HG02852 (cell line): ENCODE measurements around the gene ADARB2.

ENCODE experiments used
- ATAC-seq: cut with Tn5 transposase; IDR thresholded peaks from one replicate; pipeline ENCODE4 v1.9.1; 2021; ENCODE audit warnings: mild to moderate bottlenecking, moderate library complexity; ENCODE audit not compliant: unreplicated experiment

Gene ADARB2

GRCh38 chr10:1378473-1378872, 358.9 kb downstream of the ADARB2 start:
- no peak for ATAC-seq

DNA sequence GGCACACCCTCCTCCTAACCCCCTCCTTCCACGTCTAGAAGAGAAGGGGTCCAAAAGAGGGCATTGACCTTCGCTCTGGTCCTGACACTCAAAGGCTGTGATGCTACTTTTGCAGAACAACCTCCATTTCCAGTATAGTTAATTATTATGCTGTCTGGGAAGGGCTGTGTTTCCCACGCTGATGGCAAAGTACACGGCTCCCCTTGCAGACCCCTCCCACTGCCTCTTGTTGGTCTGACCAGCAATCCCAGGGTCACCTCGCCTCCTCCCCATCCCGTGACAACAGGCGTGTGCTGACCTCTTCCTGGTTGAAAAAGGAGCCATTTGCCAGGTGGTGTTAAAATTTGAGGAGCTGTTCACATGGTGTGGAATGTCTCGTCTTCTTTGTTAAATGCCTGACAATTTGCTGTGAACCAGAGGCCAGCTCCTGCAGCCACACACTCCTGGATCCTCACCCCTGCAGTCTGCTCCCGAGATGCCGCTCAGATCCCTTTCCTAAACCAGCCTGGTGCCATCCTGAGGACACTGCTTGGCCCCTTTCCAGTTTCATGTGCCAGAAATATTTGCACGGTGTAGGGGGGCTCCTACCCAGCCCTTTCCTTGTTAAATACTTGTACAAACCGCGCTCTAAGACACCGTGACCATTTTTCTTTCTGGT, 359.5 kb downstream of the ADARB2 start:
- no peak for ATAC-seq

DNA sequence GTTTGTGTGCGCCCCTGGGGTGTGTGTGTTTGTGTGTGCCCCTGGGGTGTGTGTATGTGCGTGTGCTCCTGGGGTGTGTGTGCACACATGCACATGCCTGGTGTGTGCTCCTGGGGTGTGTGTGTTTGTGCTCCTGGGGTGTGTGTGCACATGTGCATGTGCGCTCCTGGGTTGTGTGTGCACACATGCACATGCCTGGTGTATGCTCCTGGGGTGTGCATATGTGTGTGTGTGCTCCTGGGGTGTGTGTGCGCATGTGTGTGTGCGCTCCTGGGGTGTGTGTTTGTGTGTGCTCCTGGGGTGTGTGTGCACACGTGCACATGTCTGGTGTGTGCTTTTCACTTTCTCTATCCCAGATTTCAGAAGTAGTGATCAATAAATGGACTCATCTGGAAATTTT, 360.1 kb downstream of the ADARB2 start:
- ATAC-seq, result no peak

DNA sequence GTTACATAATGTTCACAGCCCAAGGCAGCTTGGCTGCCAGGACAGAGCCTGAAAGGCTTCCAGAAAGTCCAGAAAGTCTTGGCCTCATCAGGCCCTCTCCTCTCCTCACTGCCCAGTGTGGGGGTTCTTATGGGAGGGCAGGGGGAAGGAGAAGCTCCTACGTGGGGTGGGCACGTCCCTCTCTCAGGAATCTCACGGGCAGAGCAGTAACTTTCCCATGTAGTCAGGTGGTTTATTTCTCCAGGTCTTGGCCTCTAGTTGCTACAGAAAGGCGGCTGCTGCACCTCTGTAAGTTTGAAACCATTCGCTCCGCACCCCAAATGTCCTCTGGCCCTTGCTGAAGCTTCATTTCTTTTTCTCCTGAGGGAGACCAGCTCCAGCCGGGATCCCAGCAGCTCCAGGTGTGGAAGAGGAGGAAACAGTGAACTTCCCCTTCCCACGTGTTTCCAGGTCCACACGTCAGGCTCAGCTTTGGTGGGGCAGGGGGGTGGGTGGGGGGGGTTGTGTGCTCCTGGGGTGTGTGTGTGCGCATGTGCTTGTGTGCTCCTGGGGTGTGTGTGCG, 360.9 kb downstream of the ADARB2 start:
- no peak for ATAC-seq

GRCh38 chr10:1375346-1376170, 361.8 kb downstream of the ADARB2 start:
- ATAC-seq, result no peak

DNA sequence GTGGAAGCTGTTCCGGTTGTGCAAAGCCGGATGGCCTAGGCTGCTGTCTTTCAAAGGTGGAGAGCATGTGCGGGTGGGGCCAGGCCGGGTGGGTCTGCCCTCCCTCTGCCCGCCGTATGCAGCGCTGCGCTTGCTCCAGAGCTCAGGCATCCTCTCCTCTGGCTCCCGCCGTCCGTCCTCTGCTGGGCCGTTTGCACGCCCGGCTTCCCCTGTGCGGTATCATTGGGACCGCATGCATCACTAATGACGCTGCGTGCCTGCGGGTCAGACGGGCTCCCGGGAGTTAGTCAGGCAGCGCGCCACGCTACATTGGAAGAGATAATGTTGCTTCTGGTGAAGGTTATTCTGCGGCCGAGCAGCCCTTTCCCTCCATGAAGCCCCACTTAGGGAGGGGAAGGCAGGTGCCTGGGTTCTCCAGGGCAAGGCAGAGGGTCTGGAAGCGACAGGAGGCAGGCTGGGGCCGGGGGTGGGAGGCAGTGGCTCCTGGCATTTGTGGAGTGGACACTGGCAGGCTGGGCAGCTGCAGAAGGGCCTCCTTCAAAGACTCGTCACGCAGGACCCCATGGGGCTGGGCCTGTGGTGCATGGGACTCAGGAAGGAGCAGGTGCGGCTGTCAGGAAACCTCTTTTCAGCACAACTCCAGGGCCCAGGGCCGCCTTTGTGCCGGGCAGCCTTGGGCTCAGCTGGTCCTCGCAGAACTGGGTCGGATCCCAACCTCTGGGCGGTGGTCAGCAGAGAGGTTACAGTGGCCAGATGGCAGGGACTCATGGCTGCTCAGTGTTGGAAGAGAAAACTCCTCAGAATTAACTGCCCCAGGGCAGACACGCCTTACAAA, 362.6 kb downstream of the ADARB2 start:
- ATAC-seq, result no peak

- no peak for ATAC-seq
These were observed 364.0 kb downstream of the ADARB2 start for GRCh38 chr10:1373287-1373686.

- no peak for ATAC-seq
These were observed 365.1 kb downstream of the ADARB2 start for GRCh38 chr10:1372212-1372611.

DNA sequence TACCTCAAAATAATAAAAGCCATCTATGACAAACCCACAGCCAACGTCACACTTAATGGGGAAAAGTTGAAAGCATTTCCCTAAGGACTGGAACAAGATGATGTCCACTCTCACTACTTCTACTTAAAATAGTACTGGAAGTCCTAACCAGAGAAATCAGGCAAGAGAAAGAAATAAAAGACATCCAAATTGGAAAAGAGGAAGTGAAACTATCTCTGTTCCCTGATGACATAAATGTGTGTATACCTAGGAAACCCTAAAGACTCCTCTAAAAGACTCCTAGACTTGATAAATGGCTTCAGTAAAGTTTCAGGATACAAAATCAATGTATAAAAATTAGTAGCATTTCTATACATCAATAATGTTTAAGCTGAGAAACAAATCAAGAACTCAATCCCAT, 367.0 kb downstream of the ADARB2 start:
- ATAC-seq, result no peak

DNA sequence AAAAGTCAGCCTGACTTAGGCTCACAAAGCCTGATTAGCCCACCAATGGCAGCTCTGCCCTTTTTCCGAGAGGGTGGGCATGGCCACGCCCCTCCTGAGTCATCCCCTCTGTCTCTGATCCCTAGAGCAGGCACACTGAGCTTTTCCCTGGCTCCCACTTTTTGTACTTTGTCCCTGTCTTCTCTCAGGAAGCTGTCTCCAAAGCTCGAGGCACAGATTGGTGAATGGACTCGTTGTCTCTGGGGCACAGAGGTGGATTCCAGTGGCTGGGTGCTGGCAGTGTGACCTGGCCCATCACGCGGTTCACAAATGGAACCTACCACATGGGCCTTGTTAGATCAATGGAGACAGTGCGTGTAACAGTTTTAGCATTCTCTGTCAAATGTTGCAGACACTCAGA, 367.7 kb downstream of the ADARB2 start:
- no peak for ATAC-seq

DNA sequence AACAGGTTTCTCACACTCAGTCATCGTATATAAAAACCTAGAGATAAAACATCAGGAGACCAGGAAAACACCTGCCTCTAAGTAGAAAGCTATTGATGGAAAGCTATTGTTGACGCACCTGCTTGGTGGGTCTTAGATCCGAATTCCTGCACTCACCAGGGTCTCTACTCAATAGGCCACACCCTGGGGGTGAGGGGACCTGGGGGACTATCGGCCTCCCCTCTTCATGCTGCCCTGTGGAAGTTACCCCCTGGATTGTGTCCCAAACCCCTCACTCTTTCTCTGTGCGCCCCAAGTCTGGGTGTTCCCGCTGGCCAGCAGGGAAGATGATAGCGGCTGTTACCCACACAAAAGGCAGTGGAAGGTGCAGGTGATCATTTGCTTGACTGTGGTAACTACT, 368.1 kb downstream of the ADARB2 start:
- no peak for ATAC-seq

DNA sequence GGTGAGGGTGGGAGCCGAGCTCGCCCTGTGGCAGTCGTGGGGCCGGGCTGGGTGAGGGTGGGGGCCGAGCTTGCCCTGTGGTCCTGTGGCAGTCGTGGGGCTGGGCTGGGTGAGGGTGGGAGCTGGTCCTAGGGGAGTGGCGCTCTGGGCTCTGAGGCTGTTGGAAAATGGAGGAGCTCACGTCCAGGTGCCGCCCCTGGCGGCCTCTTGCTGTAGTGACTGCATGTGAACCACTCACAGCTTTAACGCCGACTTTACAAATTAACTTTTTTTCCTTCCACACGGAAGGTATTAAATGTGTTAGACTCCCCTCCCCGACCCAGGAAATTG, 368.5 kb downstream of the ADARB2 start:
- ATAC-seq, result no peak

GRCh38 chr10:1367938-1368841, 369.1 kb downstream of the ADARB2 start:
- no peak for ATAC-seq

DNA sequence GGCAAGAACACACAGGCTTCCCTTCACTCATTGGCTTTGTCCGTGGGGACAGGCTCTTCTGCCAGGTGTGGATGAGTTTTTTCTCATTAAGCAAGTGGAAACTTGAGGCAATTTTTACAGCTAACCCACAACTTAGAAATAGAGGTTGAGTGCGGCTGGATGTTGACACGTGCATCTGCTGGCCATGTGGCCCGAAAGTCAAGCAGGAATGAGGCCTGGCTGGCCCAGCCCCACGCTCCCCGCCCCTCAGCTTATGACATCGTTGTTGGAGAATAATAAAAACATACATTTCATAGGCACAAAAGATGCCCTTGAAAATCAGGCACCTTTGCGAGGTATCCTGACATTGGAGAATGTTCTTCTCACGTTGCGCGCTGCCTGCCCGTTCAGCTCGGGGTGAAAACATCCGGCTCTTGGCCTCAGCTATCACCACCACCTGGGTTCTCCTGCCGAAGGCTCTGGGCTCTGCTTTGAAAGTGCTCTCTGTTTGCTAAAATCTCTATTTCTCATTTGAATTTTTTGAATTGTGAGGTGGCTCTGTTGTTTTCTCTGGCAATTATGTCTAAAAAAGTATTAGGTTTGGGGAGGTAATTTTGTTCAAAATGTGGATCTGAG, 370.4 kb downstream of the ADARB2 start:
- no peak for ATAC-seq

GRCh38 chr10:1366322-1366691, 371.0 kb downstream of the ADARB2 start:
- no peak for ATAC-seq

GRCh38 chr10:1365540-1366321, 371.6 kb downstream of the ADARB2 start:
- no peak for ATAC-seq

- ATAC-seq, result no peak
These were observed 373.0 kb downstream of the ADARB2 start for GRCh38 chr10:1364151-1364910.

- ATAC-seq, result no peak
These were observed 373.7 kb downstream of the ADARB2 start for GRCh38 chr10:1363446-1364121.
